Natural killer cell (primary cell): Measurements from ENCODE around the gene IL31RA. TPM values are rescaled to one million over a fixed set of nuclear protein-coding genes. Genes with fewer than 3 reads are reported as not detected.

Experiments
- ATAC-seq, 3 donors: fragments of 150-1000 bp in 2 of 3; fragments of 200-7000 bp in 1 of 3; cut with Tn5 transposase; 1 replicate in 1 of 3; 2 replicates in 2 of 3; pipeline ENCODE4 v1.10.0; 2021; ENCODE audit warnings: mild to moderate bottlenecking in 2 of 3, moderate library complexity in 2 of 3
- DNase-seq, 2 donors: peaks; one replicate each; pipeline versions ENCODE4 v3.0.0 to v3.0.0-alpha.2; 2013 to 2021; ENCODE audit warnings: mixed read lengths in 1 of 2
- H3K27ac ChIP-seq: one replicate; pipeline ENCODE4 v1.5.1; 2013; ENCODE audit warnings: mild to moderate bottlenecking, low read length
- H3K27me3 ChIP-seq: one replicate; pipeline ENCODE4 v1.6.1; 2013; ENCODE audit warnings: low read length; ENCODE audit not compliant: control insufficient read depth, insufficient read depth
- H3K36me3 ChIP-seq: one replicate; pipeline ENCODE4 v1.6.1; 2013; ENCODE audit warnings: low read length; ENCODE audit not compliant: control insufficient read depth, insufficient read depth
- H3K4me1 ChIP-seq: one replicate; pipeline ENCODE4 v1.6.1; 2013; ENCODE audit warnings: low read length; ENCODE audit not compliant: control insufficient read depth, insufficient read depth
- H3K4me3 ChIP-seq: one replicate; pipeline ENCODE4 v1.5.1; 2013; ENCODE audit warnings: low read length
- H3K9me3 ChIP-seq: one replicate; pipeline ENCODE4 v1.6.1; 2013; ENCODE audit warnings: low read length; ENCODE audit not compliant: control insufficient read depth, insufficient read depth
- H3K27ac Mint-ChIP-seq, 2 donors: one replicate each; pipeline ENCODE4 v1.8.0; 2022; ENCODE audit warnings: mild to moderate bottlenecking in 2 of 2, mixed read lengths in 2 of 2, moderate library complexity in 1 of 2
- H3K27me3 Mint-ChIP-seq, 2 donors: one replicate each; pipeline ENCODE4 v1.8.0; 2022; ENCODE audit warnings: low read depth in 2 of 2, mixed read lengths in 2 of 2
- H3K36me3 Mint-ChIP-seq: one replicate; pipeline ENCODE4 v1.8.0; 2022; ENCODE audit warnings: mixed read lengths
- H3K4me1 Mint-ChIP-seq, 2 donors: one replicate each; pipeline ENCODE4 v1.8.0; 2022; ENCODE audit warnings: mixed read lengths in 2 of 2
- H3K4me3 Mint-ChIP-seq: one replicate; pipeline ENCODE4 v1.8.0; 2022; ENCODE audit warnings: mild to moderate bottlenecking, moderate library complexity, mixed read lengths
- H3K9me3 Mint-ChIP-seq, 2 donors: one replicate each; pipeline ENCODE4 v1.8.0; 2022; ENCODE audit warnings: mixed read lengths in 2 of 2
- CTCF ChIP-seq: fragments of 200-600 bp; IDR thresholded peaks from one replicate; pipeline ENCODE4 v1.8.0; 2022; ENCODE audit warnings: antibody characterized with exemption
- WGBS: methylation state at CpG from one replicate; pipeline ENCODE4 v1.1.7; 2013; ENCODE audit warnings: missing lambda C conversion rate; ENCODE audit not compliant: insufficient coverage; 5-methylcytosine and 5-hydroxymethylcytosine counted together
- intact Hi-C: fragments of 100-400 bp; cut with micrococcal nuclease; formaldehyde crosslinking; loops from one replicate; pipeline ENCODE4 v1.14.2; 2022
- total RNA-seq, 4 donors: library from RNA; stranded (reverse); fragments of 120-200 nt in 1 of 4; gene quantifications; one replicate each; pipeline versions ENCODE4 v1.2.3 to v1.2.4, GENCODE V29; 2013 to 2022

Gene IL31RA
- total RNA-seq, 3 donors from 2014 or later (not counting 1 experiment from before 2014, with no cell fraction given), result not detected

DNA sequence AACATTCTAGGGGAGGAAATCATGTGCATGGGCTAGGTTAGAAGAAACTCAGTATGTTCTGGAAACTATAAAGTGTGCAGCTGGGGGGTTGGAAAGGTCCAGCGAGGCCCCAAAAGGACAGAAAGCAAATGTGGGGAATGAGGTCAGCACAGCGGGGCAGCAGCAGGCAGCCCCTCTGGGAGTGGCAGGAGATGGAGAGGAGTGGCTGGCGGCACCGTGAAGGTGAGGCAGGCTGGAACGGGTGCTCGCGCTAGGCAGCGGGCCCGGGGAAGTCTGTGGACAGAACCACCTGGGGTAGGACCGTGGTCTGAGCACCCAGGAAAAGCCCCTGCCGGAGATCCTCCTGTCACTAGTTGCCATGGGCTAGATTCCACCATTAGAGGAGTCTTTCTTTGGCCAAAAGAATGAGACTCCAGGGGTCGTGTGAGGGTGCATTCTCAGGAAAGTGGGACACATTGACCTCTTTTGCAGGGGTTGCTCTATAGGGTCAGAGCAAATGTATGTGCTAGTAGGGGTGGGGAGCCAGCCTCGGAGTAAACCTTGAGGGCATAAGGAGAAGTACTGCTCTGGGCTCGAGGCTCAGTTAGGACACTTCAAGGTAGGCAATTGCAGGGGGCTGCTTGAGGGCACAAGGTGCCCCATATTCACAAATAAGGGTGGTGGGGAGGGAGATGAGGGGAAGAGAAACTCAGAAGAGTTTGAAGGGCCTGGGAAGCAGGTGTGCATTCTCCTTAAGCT is 82.4 kb downstream of the IL31RA start:
- no peaks in the 10 kb centered on the region for H3K36me3 Mint-ChIP-seq
- intact Hi-C loops, result loop anchor here (10.0 kb wide), 1 partner anchor 381 kb away; no protein-coding TSS in a partner anchor
- no peak for TF ChIP-seq CTCF
- Histone ChIP-seq H3K9me3 (no peaks in the 10 kb centered on the region), H3K27me3 (no peaks in the 10 kb centered on the region), H3K4me1 (no peaks in the 10 kb centered on the region), H3K4me3 (no peak overlapping the region), H3K27ac (no peak overlapping the region), H3K36me3 (peaks cover 2% of the 10 kb centered on the region)
- DNase-seq (no peak), ATAC-seq (no peak)
- H3K27ac Mint-ChIP-seq, result no peak overlapping the region
- WGBS, result 93% methylated on average over 14 of the region's 14 CpGs
- no peak overlapping the region for H3K4me3 Mint-ChIP-seq
- no peaks in the 10 kb centered on the region for H3K9me3 Mint-ChIP-seq
- H3K27me3 Mint-ChIP-seq, result no peaks in the 10 kb centered on the region
- no peaks in the 10 kb centered on the region for H3K4me1 Mint-ChIP-seq

DNA sequence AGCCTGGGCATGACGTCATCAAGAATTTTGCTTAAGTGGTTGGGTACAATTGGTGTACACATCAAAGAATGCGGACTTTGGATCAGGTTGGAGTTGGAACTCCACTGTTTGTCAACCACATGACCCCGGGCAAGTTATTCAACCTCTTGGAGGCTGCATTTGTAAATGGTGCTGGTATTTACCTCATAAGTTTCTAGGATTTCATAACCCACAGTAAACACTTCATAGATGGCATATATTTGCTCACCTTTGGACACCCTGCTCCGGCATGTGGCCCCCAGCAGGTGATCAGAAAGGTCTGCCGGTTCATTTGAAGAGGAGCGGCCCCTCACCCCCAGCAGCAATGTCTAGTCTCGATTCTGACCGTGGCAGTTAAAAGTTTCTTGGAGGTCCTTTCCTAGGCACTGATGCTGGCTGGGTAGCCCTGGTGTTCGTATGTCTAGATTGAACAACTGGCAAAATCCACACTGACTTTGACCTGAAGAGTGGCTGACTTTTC is 83.0 kb downstream of the IL31RA start:
- no peaks in the 10 kb centered on the region for H3K27me3 Mint-ChIP-seq
- H3K9me3 Mint-ChIP-seq, result no peaks in the 10 kb centered on the region
- no peak for DNase-seq
- no peaks in the 10 kb centered on the region for H3K4me1 Mint-ChIP-seq
- intact Hi-C loops, result loop anchor here (10.0 kb wide), 1 partner anchor 381 kb away; no protein-coding TSS in a partner anchor
- H3K4me3 Mint-ChIP-seq, result no peak overlapping the region
- WGBS, result 92% methylated on average over 9 of the region's 9 CpGs
- no peak for TF ChIP-seq CTCF
- Histone ChIP-seq H3K4me1 (no peaks in the 10 kb centered on the region), H3K27ac (no peak overlapping the region), H3K36me3 (peaks cover 2% of the 10 kb centered on the region), H3K27me3 (no peaks in the 10 kb centered on the region), H3K9me3 (no peaks in the 10 kb centered on the region), H3K4me3 (no peak overlapping the region)
- H3K36me3 Mint-ChIP-seq, result no peaks in the 10 kb centered on the region
- H3K27ac Mint-ChIP-seq, result no peak overlapping the region
- no peak for ATAC-seq

- ATAC-seq, result no peak
- Histone ChIP-seq H3K27ac (no peak overlapping the region), H3K36me3 (peaks cover 2% of the 10 kb centered on the region), H3K9me3 (no peaks in the 10 kb centered on the region), H3K27me3 (no peaks in the 10 kb centered on the region), H3K4me3 (no peak overlapping the region), H3K4me1 (no peaks in the 10 kb centered on the region)
- Mint-ChIP-seq H3K9me3 (no peaks in the 10 kb centered on the region), H3K27me3 (no peaks in the 10 kb centered on the region), H3K4me3 (no peak overlapping the region), H3K36me3 (no peaks in the 10 kb centered on the region), H3K27ac (no peak overlapping the region), H3K4me1 (no peaks in the 10 kb centered on the region)
- no peak for TF ChIP-seq CTCF
- no peak for DNase-seq
- WGBS, result 91% methylated on average over 2 of the region's 2 CpGs
- intact Hi-C loops, result loop anchor here (5.0 to 10.0 kb wide), 2 partner anchors 338 to 380 kb away; no protein-coding TSS in a partner anchor
These were observed 83.6 kb downstream of the IL31RA start for GRCh38 chr5:55934720-55935119.
